ENCODE measurements around the gene LRBA.

DNA sequence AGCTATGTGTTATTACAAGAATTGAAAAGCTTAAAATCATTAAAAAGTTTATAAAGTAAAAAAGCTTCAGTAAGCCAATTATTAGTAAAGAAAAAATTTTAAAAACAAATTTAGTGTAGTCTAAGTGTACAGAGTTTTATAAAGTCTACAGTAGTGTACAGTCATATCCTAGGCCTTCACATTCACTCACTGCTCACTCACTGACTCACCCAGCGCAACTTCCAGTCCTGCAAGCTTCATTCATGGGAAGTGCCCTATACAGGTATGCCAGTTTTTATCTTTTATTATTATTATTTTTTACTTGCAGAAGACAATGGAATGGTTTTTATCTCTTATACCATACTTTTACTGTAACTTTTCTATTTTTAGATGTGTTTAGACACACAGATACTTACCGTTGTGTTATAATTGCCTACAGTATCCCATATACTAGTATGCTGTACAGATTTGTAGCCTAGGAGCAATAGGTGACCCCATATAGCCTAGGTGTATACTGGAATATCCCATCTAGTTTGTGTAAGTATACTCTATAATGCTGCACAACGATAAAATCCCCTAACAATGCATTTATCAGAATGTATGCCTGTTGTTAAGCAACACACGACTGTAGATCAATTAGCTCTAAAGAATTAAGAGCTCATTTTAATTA is 706.1 kb downstream of the LRBA start:
- TF ChIP-seq, protein P1, sequence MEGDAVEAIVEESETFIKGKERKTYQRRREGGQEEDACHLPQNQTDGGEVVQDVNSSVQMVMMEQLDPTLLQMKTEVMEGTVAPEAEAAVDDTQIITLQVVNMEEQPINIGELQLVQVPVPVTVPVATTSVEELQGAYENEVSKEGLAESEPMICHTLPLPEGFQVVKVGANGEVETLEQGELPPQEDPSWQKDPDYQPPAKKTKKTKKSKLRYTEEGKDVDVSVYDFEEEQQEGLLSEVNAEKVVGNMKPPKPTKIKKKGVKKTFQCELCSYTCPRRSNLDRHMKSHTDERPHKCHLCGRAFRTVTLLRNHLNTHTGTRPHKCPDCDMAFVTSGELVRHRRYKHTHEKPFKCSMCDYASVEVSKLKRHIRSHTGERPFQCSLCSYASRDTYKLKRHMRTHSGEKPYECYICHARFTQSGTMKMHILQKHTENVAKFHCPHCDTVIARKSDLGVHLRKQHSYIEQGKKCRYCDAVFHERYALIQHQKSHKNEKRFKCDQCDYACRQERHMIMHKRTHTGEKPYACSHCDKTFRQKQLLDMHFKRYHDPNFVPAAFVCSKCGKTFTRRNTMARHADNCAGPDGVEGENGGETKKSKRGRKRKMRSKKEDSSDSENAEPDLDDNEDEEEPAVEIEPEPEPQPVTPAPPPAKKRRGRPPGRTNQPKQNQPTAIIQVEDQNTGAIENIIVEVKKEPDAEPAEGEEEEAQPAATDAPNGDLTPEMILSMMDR (conservative IDR thresholded peaks at IDR 0.05), result no peak
- no peak for TF ChIP-seq EZH2 (IDR thresholded peaks at IDR 0.05; ENCODE audit: low read depth)

All from PC-9 (cell line).